H1 (cell line): ENCODE measurements around the gene ZSCAN20. TPM values are rescaled to one million over a fixed set of nuclear protein-coding genes. Genes with fewer than 3 reads are reported as not detected.

Source experiments
- CTCF ChIA-PET: fragments of 300-600 bp; sonication (Branson Sonifier 250); formaldehyde crosslinking; loops from one replicate; lab custom pipeline; 2021; ENCODE audit not compliant: partially characterized antibody; lab: Charles Lee
- POLR2A ChIA-PET: fragments of 300-600 bp; sonication (Branson Sonifier 250); formaldehyde crosslinking; loops from one replicate; lab custom pipeline; 2021; ENCODE audit warnings: inconsistent platforms; ENCODE audit not compliant: partially characterized antibody; lab: Charles Lee
- DNase-seq, 2 experiments: peaks; one replicate each; pipeline versions ENCODE4 v3.0.0 to v3.0.0-alpha.2; 2010 to 2022; ENCODE audit warnings: low spot score in 2 of 2, low read depth in 1 of 2, mixed read lengths in 1 of 2
- FAIRE-seq: peaks from 2 replicates; lab custom pipeline; 2011; peaks lifted over from hg19 to GRCh38; lab: Jason Lieb, UNC
- H2AFZ ChIP-seq: 2 replicates; pipeline ENCODE4 v1.8.1; 2012; ENCODE audit warnings: low read length, inconsistent platforms
- H2AK5ac ChIP-seq: 2 replicates; pipeline ENCODE4 v1.6.1; 2013; ENCODE audit warnings: low read depth, low read length
- H2BK120ac ChIP-seq: replicated peaks from 2 replicates; pipeline ENCODE3; 2013; ENCODE audit warnings: low read depth, low read length, inconsistent platforms
- H2BK12ac ChIP-seq: 2 replicates; pipeline ENCODE4 v1.6.1; 2013; ENCODE audit warnings: low read depth, low read length
- H2BK15ac ChIP-seq: 2 replicates; pipeline ENCODE4 v1.6.1; 2013; ENCODE audit warnings: low read length
- H2BK20ac ChIP-seq: 2 replicates; pipeline ENCODE4 v1.6.1; 2013; ENCODE audit warnings: low read length
- H2BK5ac ChIP-seq: 2 replicates; pipeline ENCODE4 v1.6.1; 2013; ENCODE audit warnings: low read depth, low read length
- H3K14ac ChIP-seq: 2 replicates; pipeline ENCODE4 v1.6.1; 2013; ENCODE audit warnings: inconsistent platforms; ENCODE audit not compliant: insufficient read length
- H3K18ac ChIP-seq: 2 replicates; pipeline ENCODE4 v1.6.1; 2013; ENCODE audit warnings: low read length; ENCODE audit errors: extremely low read depth
- H3K23ac ChIP-seq: 2 replicates; pipeline ENCODE4 v1.6.1; 2013; ENCODE audit warnings: inconsistent platforms; ENCODE audit not compliant: insufficient read length
- H3K23me2 ChIP-seq: 2 replicates; pipeline ENCODE4 v1.6.1; 2013; ENCODE audit warnings: low read depth, low read length
- H3K27ac ChIP-seq: 2 replicates; pipeline ENCODE4 v1.6.1; 2011; ENCODE audit warnings: low read depth, low read length, inconsistent platforms
- H3K27me3 ChIP-seq, 4 experiments: replicated peaks in 1 of 4; 1 replicate in 1 of 4; 2 replicates in 3 of 4; pipeline versions ENCODE4 v1.6.1 to v1.8.1; 2011 to 2013; ENCODE audit warnings: low read length in 3 of 4, mild to moderate bottlenecking in 3 of 4, inconsistent platforms in 2 of 4, mixed read lengths in 2 of 4, moderate library complexity in 1 of 4; ENCODE audit not compliant: control insufficient read depth in 3 of 4, insufficient read depth in 3 of 4; ENCODE audit errors: extremely low read depth in 1 of 4
- H3K36me3 ChIP-seq, 4 experiments: 2 replicates each; pipeline versions ENCODE4 v1.6.1 to v1.8.1; 2011 to 2013; ENCODE audit warnings: mild to moderate bottlenecking in 4 of 4, low read length in 3 of 4, moderate library complexity in 2 of 4, control low read depth in 1 of 4, inconsistent platforms in 1 of 4; ENCODE audit not compliant: insufficient read depth in 4 of 4, control insufficient read depth in 2 of 4
- H3K4ac ChIP-seq: replicated peaks from 2 replicates; pipeline ENCODE3; 2013; ENCODE audit warnings: low read length, low read depth, mixed read lengths, inconsistent platforms; ENCODE audit not compliant: insufficient read length
- H3K4me1 ChIP-seq, 4 experiments: replicated peaks in 1 of 4; 1 replicate in 1 of 4; 2 replicates in 3 of 4; pipeline versions ENCODE4 v1.6.1 to v1.8.1; 2011 to 2013; ENCODE audit warnings: low read length in 3 of 4, inconsistent platforms in 2 of 4, mixed read lengths in 1 of 4; ENCODE audit not compliant: insufficient read depth in 4 of 4, control insufficient read depth in 3 of 4
- H3K4me2 ChIP-seq, 2 experiments: 2 replicates each; pipeline versions ENCODE4 v1.6.1 to v1.8.1; 2011 to 2013; ENCODE audit warnings: low read depth in 2 of 2, low read length in 2 of 2, control low read depth in 1 of 2, inconsistent platforms in 1 of 2, mild to moderate bottlenecking in 1 of 2; ENCODE audit not compliant: insufficient read depth in 1 of 2
- H3K4me3 ChIP-seq, 4 experiments: fragments of 200-600, 300-600 bp in 1 of 4; sonication (generic), shearing (Covaris generic), sonication (Bioruptor Twin) in 1 of 4; 2 replicates each; pipeline versions ENCODE4 v1.5.1 to v1.8.1; 2011 to 2016; ENCODE audit warnings: low read length in 4 of 4, low read depth in 3 of 4, control low read depth in 2 of 4, inconsistent platforms in 2 of 4, mild to moderate bottlenecking in 2 of 4, mixed read lengths in 1 of 4, moderate library complexity in 1 of 4; ENCODE audit not compliant: insufficient read depth in 2 of 4; ENCODE audit errors: extremely low read depth in 1 of 4
- H3K56ac ChIP-seq: replicated peaks from 2 replicates; pipeline ENCODE3; 2013; ENCODE audit warnings: low read depth, mild to moderate bottlenecking, mixed read lengths, low read length, inconsistent platforms; ENCODE audit not compliant: insufficient read length
- H3K79me1 ChIP-seq: 2 replicates; pipeline ENCODE4 v1.6.1; 2013; ENCODE audit warnings: low read depth, low read length, control low read depth
- H3K79me2 ChIP-seq, 2 experiments: 2 replicates each; pipeline versions ENCODE4 v1.6.1 to v1.8.1; 2012 to 2013; ENCODE audit warnings: low read length in 2 of 2, mild to moderate bottlenecking in 2 of 2, inconsistent platforms in 1 of 2; ENCODE audit not compliant: insufficient read depth in 2 of 2, control insufficient read depth in 1 of 2
- H3K9ac ChIP-seq, 4 experiments: replicated peaks in 1 of 4; 1 replicate in 1 of 4; 2 replicates in 3 of 4; pipeline versions ENCODE4 v1.6.1 to v1.8.1; 2011 to 2013; ENCODE audit warnings: low read depth in 3 of 4, low read length in 3 of 4, control low read depth in 2 of 4, mild to moderate bottlenecking in 2 of 4, moderate library complexity in 2 of 4, inconsistent platforms in 1 of 4; ENCODE audit errors: extremely low read depth in 1 of 4
- H3K9me3 ChIP-seq, 2 experiments: 2 replicates each; pipeline versions ENCODE4 v1.6.1 to v1.8.1; 2012 to 2013; ENCODE audit warnings: mild to moderate bottlenecking in 2 of 2, moderate library complexity in 2 of 2, control low read depth in 1 of 2, inconsistent platforms in 1 of 2, low read depth in 1 of 2, low read length in 1 of 2, mixed read lengths in 1 of 2; ENCODE audit not compliant: insufficient read depth in 2 of 2
- H4K20me1 ChIP-seq, 2 experiments: replicated peaks in 1 of 2; 2 replicates each; pipeline versions ENCODE3 to v1.8.1; 2011 to 2013; ENCODE audit warnings: inconsistent platforms in 2 of 2, low read length in 2 of 2, mild to moderate bottlenecking in 1 of 2; ENCODE audit not compliant: insufficient read depth in 2 of 2, control insufficient read depth in 1 of 2
- H4K5ac ChIP-seq: 2 replicates; pipeline ENCODE4 v1.6.1; 2013; ENCODE audit warnings: low read length, low read depth, mixed read lengths, inconsistent platforms; ENCODE audit not compliant: insufficient read length
- H4K8ac ChIP-seq: 2 replicates; pipeline ENCODE4 v1.8.0; 2013; ENCODE audit warnings: mild to moderate bottlenecking, moderate library complexity, low read length, inconsistent platforms; ENCODE audit not compliant: insufficient read depth; ENCODE audit errors: extremely low read depth
- H4K91ac ChIP-seq: replicated peaks from 2 replicates; pipeline ENCODE3; 2013; ENCODE audit warnings: low read length, mixed read lengths, inconsistent platforms; ENCODE audit not compliant: insufficient read length
- CEBPB ChIP-seq: IDR thresholded peaks from 2 replicates; pipeline ENCODE4 v1.6.1; 2012; ENCODE audit warnings: low read depth, low read length
- CREB1 ChIP-seq: IDR thresholded peaks from 2 replicates; pipeline ENCODE4 v1.6.1; 2012; ENCODE audit warnings: inconsistent platforms
- EZH2 ChIP-seq: fragments of 200-600 bp; sonication (generic); IDR thresholded peaks from 2 replicates; pipeline ENCODE4 v1.7.1; 2012; ENCODE audit warnings: low read depth, mild to moderate bottlenecking, moderate library complexity, low read length, inconsistent platforms; ENCODE audit not compliant: severe bottlenecking
- KDM4A ChIP-seq: IDR thresholded peaks from one replicate; pipeline ENCODE4 v1.7.1; 2012; ENCODE audit warnings: low read depth, mild to moderate bottlenecking, moderate library complexity, low read length, inconsistent platforms; ENCODE audit not compliant: severe bottlenecking
- KDM5A ChIP-seq: fragments of 200-600 bp; IDR thresholded peaks from 2 replicates; pipeline ENCODE4 v1.7.1; 2012; ENCODE audit warnings: mild to moderate bottlenecking, low read length, inconsistent platforms, mixed read lengths
- PHF8 ChIP-seq: fragments of 200-600 bp; sonication (generic); conservative IDR thresholded peaks from 2 replicates; pipeline ENCODE4 v1.7.1; 2012; ENCODE audit warnings: low read depth, mild to moderate bottlenecking, inconsistent platforms, low read length, moderate library complexity
- POLR2A ChIP-seq, 2 experiments: IDR thresholded peaks; 1 replicate in 1 of 2; 2 replicates in 1 of 2; pipeline ENCODE4 v1.6.1; 2011; ENCODE audit warnings: low read depth in 2 of 2, low read length in 2 of 2, mild to moderate bottlenecking in 2 of 2; ENCODE audit errors: control extremely low read depth in 1 of 2
- RAD21 ChIP-seq, 2 experiments: IDR thresholded peaks in 1 of 2; conservative IDR thresholded peaks in 1 of 2; 2 replicates each; pipeline ENCODE4 v1.6.1; 2011; ENCODE audit warnings: low read depth in 2 of 2, low read length in 2 of 2, improper control_type of control experiment in 1 of 2, inconsistent platforms in 1 of 2, mild to moderate bottlenecking in 1 of 2, moderate library complexity in 1 of 2
- SIN3A ChIP-seq, 2 experiments: IDR thresholded peaks in 1 of 2; conservative IDR thresholded peaks in 1 of 2; 2 replicates each; pipeline ENCODE4 v1.6.1; 2011 to 2012; ENCODE audit warnings: low read length in 2 of 2, improper control_type of control experiment in 1 of 2, low read depth in 1 of 2, mild to moderate bottlenecking in 1 of 2
- WGBS, 2 experiments: shearing (Covaris generic) in 1 of 2; methylation state at CpG; one replicate each; pipeline versions ENCODE4 v1.1.6 to v1.1.7; 2013 to 2015; ENCODE audit warnings: low lambda C conversion rate in 2 of 2, mixed read lengths in 2 of 2, inconsistent platforms in 1 of 2, low coverage in 1 of 2, missing lambda C conversion rate in 1 of 2; ENCODE audit not compliant: insufficient replicate concordance in 2 of 2, insufficient coverage in 1 of 2, insufficient read length in 1 of 2; ENCODE audit errors: extremely low coverage in 1 of 2, missing lambda C conversion rate in 1 of 2; 5-methylcytosine and 5-hydroxymethylcytosine counted together
- long read RNA-seq, 2 experiments: library from RNA in 1 of 2; library from capped mRNA in 1 of 2; stranded (forward); transcript quantifications; one replicate each; pipeline ENCODE4 v2.0.0, GENCODE V29; 2021; ENCODE audit warnings: inconsistent platforms in 1 of 2
- polyA minus RNA-seq, 3 experiments: library from RNA; depleted of rRNA, polyadenylated mRNA; stranded (reverse); fragments of >200 nt; gene quantifications; 1 replicate in 2 of 3; 2 replicates in 1 of 3; pipeline ENCODE4 v1.2.3, GENCODE V29; 2011
- polyA plus RNA-seq, 7 experiments: library from polyadenylated mRNA; depleted of rRNA in 3 of 7; stranded (reverse) in 5 of 7; unstranded in 2 of 7; fragments of >200 nt in 5 of 7; fragments of 200-250 nt in 2 of 7; gene quantifications; 1 replicate in 5 of 7; 2 replicates in 1 of 7; 4 replicates in 1 of 7; pipeline versions ENCODE4 v1.2.1 to v1.2.3, GENCODE V29; 2011 to 2013; ENCODE audit warnings: missing spikeins in 2 of 7, mixed read lengths in 2 of 7
- total RNA-seq: library from RNA; stranded (reverse); fragmentation: NEBNext Ultra II Directional; extraction: Animal tissue kit (Norgen Biotek cat#: 25700); gene quantifications from 2 replicates; pipeline ENCODE4 v1.2.1, GENCODE V29; 2021

ZSCAN20 gene
- total RNA-seq (3.4 and 3.7 TPM in 2 replicates), polyA plus RNA-seq (2011; rRNA removed) (0.70 and 0.93 TPM in 2 replicates), polyA minus RNA-seq (2011; rRNA and poly(A)+ RNA removed) (5.1 and 5.3 TPM in 2 replicates)
- 1.2 TPM for polyA plus RNA-seq (2011; cell fraction: cytosol; rRNA removed)
- 1.3 TPM for polyA plus RNA-seq (2011; cell fraction: nucleus; rRNA removed)
- polyA plus RNA-seq (2012, experiment 1 of 2) = 1.5 to 1.9 TPM (median 1.8 TPM) in 4 replicates
- polyA plus RNA-seq (2012, experiment 2 of 2) = 0.16 TPM
- 1.0 TPM for polyA plus RNA-seq (2013, experiment 1 of 2)
- 0.88 TPM for polyA plus RNA-seq (2013, experiment 2 of 2)
- polyA minus RNA-seq (2011; cell fraction: cytosol; rRNA and poly(A)+ RNA removed) = 3.2 TPM
- polyA minus RNA-seq (2011; cell fraction: nucleus; rRNA and poly(A)+ RNA removed) = 3.4 TPM
- long read RNA-seq, experiment 1, partial matches to known transcripts = 1 of 1 reads
- long read RNA-seq, experiment 1, other reads (novel, unspliced or antisense) = 0 of 1 reads
- long read RNA-seq, experiment 2 = 0 reads

DNA sequence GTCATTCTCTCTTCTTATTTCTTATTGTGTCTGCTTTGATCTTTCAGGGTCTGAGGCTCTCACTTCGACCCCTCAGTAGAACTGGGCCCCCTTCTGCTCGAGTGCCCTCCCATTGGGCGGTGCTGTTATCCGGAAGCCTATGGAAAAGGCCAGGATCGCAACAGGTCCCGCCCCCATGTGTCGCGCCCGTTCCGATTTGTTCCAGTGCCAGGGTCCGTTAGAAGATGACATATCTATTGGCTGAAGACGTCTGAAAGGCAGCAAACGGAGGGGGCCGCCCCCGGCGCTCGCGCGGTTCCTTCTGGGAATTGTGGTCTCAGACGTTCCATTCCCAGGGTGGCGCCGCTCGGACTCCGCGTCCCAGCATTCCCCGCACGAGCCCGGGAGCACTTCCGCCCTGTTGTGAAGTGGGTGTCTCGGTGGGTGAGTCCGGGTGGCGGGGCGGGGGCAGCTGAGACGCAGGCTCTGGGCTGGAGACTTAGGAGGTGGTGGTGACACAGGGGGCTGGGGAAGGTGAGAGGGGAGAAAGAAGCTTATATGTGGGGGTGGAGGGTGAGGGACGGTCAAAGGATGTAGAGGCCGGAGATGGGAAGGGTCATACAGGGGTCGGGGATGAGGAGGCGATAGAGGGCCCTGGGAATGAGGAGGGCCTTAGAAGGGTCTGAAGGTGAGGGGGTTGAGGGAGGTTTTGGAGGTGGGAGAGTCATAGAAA, at the start of gene ZSCAN20:
ZSCAN20 (plus strand) TSS at position 377 of the 712 bp plus-strand sequence. CDS start 6,644 bp downstream, outside the sequence.
- Histone ChIP-seq H3K79me1 (no peaks in the 10 kb centered on the region), H2BK5ac (no peak within 1 kb of the TSS), H3K23me2 (peaks cover 3% of the 10 kb centered on the region; the same call in 1 of the 2 replicates), H2BK12ac (no peak within 1 kb of the TSS), H4K5ac (peak within 1 kb of the TSS; percentile 63), H4K8ac (peak within 1 kb of the TSS; percentile 51; the same call in 1 of the 2 replicates), H2BK120ac (no peak within 1 kb of the TSS), H3K4me3 (peak within 1 kb of the TSS; percentile 51 to 73 (median 65)), H4K91ac (peak within 1 kb of the TSS; percentile 22), H3K27ac (no peak within 1 kb of the TSS), H2BK15ac (no peak within 1 kb of the TSS), H2AK5ac (no peak within 1 kb of the TSS), H4K20me1 (no peaks in the 10 kb centered on the region), H3K4me1 (peaks cover 0 to 7% (median 2%) of the 10 kb centered on the region in 4 experiments; a peak in 3 of 7 replicates), H3K4ac (no peak within 1 kb of the TSS), H3K14ac (no peak within 1 kb of the TSS), H3K56ac (no peak within 1 kb of the TSS), H3K4me2 (peak within 1 kb of the TSS; percentile 68 to 77), H3K9me3 (no peaks in the 10 kb centered on the region), H2BK20ac (no peak within 1 kb of the TSS), H3K18ac (peak within 1 kb of the TSS; percentile 51; the same call in 1 of the 2 replicates), H3K27me3 (no peaks in the 10 kb centered on the region), H2AFZ (peak within 1 kb of the TSS; percentile 47), H3K36me3 (no peaks in the 10 kb centered on the region), H3K23ac (no peak within 1 kb of the TSS), H3K79me2 (no peaks in the 10 kb centered on the region), H3K9ac (peak within 1 kb of the TSS in 1 of 4 experiments; percentile 53; a peak in 2 of 7 replicates)
- DNase-seq = peak; percentile 93 to 94
- POLR2A ChIA-PET = no interaction called here
- CTCF ChIA-PET = interaction anchor here (0.6 to 7.3 kb wide), 19 partner anchors 9 to 352 kb away, joined by 3 to 76 read pairs (median 5); no protein-coding TSS in a partner anchor
- peak; percentile 58 for FAIRE-seq
- WGBS, 2 experiments = 5% methylated on average over 35 of the region's 38 CpGs; no CpG with 5 or more reads in 1 of the 2 experiments
- TF ChIP-seq CEBPB (no peak), KDM4A (peak; percentile 63), RAD21 (IDR thresholded peaks at IDR 0.05 in 1 of 2, conservative IDR thresholded peaks at IDR 0.05 in 1 of 2; ENCODE audit: low read depth in 2 of 2, low read length in 2 of 2) (no peak), EZH2 (no peak), PHF8 (peak; percentile 50), POLR2A (IDR thresholded peaks at IDR 0.05; ENCODE audit: control extremely low read depth in 1 of 2, low read depth in 2 of 2, low read length in 2 of 2) (peak in 1 of 2 experiments; percentile 36; a peak in 1 of 3 replicates), KDM5A (no peak), SIN3A (conservative IDR thresholded peaks at IDR 0.05 in 1 of 2, IDR thresholded peaks at IDR 0.05 in 1 of 2; ENCODE audit: low read depth in 1 of 2, low read length in 2 of 2) (peak in 1 of 2 experiments; percentile 51; a peak in 1 of 4 replicates), CREB1 (peak; percentile 51; the same call in 1 of the 2 replicates)
